Astrocyte of the hippocampus (primary cell): ENCODE data around the gene SEPTIN2.
A peak's percentile ranks its signal among the peaks of the same experiment; 100 is the strongest.
"Not testable (repeated sequence)": the region's sequence is repeated elsewhere in the genome, so short reads cannot be mapped to it uniquely, and the experiment has no call there.

Experiments used
- DNase-seq: peaks from one replicate; pipeline ENCODE4 v3.0.0; 2011; ENCODE audit warnings: low read depth, low spot score

Gene SEPTIN2

DNA sequence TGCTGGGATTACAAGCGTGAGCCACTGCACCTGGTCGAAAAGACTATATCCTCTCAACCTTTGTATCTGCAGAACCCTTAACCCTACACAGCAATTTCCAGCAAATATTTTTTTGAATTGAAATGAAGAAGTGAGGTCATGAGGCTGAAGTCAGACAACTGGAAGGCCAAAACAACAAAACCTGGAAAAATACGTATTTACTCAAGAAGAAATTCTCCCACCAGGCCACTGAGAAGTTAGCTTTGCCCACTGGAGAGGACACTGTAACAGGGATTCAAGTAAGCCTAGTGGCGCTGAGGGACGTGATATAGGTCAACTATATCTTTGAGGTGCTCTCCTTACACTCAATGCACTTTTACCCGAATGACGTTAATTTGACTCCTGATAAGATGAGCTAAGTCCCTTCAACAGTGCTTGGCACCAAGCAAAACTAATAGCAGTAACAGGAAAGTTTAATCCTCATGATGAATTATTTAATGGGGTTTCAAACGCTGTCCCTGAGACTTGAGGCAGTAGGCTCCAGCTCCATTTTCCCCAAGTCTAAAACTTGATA lies 2.1 kb upstream of the SEPTIN2 start:
- no peak for DNase-seq

GRCh38 chr2:241314226-241315092 lies 1.3 kb upstream of the SEPTIN2 start:
- DNase-seq: no peak

GRCh38 chr2:241315093-241315878 lies 439 bp upstream of the SEPTIN2 start, which contains the start of gene HDLBP:
TSS of gene HDLBP (minus strand) at chr2:241315672. CDS start at chr2:241266869, 48,803 bp downstream.
- peak; percentile 100 for DNase-seq

- no peak for DNase-seq
Observed at GRCh38 chr2:241316825-241317224, 1.1 kb downstream of the SEPTIN2 start.

DNA sequence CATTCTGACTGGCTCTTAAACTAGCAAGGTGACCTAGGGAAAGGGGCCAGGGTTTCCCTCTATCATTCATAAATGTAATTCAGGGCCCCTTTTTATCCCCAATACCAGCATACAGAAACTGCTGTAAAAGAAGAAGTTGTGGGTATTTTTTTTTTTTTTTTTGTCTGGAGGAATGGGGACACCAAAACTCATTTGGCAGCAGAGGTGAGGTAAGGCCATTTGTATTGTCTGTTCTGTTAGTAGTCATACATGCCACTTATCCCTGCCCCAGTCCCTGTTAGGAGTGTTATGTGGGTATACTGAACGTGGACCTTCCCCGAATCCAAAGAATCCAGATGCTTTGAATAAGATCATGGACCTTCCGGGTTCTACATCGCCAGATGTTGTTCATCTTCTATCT lies 1.7 kb downstream of the SEPTIN2 start:
- DNase-seq: no peak

DNA sequence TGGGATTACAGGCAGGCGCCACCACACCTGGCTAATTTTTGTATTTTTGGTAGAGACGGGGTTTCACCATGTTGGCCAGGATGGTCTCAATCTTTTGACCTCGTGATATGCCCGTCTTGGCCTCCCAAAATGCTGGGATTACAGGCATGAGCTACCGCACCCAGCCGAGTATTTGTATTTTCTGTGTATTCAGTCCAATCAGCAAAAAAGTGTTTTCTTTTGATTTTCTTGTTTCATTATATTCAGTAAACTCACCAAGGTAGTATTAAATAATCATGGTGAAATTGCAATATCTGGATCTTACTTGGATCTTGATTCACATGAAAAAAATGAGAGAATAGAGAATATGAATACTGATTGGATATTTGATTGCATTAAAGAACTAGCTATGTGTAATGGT lies 3.1 kb downstream of the SEPTIN2 start:
- DNase-seq: not testable (repeated sequence)

- DNase-seq: no peak
Observed at GRCh38 chr2:241320394-241320793, 4.7 kb downstream of the SEPTIN2 start.

- DNase-seq: no peak
Observed at GRCh38 chr2:241321033-241321432, 5.3 kb downstream of the SEPTIN2 start.

DNA sequence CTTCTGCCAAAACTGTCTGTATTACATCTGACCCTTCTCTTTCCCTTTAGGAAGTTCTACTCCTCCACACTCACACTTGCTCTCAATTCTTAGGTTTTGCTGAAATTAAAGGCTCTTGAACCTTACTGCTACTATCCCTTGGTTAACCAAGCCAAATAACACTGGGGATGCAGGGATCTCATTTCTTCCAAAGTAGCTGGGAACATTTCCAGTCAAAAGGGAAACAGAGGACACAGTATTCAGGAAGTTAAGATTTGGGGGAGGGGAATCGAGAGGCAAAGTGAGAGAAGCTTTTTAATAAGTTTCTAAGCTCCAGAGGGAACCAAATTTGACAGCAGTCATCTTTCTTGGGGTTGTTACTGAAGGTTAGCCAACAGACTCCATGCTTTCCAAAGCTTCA lies 6.2 kb downstream of the SEPTIN2 start:
- no peak for DNase-seq

DNA sequence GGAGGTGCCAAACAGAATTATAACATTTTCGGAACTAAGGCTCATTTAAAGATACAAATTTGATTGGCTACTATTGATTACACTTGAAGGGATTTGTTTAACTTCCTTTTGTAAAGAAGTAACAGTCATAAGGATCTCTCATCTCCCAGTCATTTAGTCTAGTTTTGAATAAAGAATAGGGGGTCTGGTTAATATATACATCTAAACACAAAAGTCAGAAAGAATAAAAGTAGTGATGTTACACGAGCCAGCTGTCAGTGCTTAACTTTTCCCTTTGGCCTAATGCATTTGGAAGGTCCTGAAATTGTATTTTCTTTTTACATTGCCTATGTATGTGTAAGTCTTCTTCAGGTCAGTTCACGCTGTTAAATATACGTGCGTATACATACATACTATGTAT lies 8.1 kb downstream of the SEPTIN2 start:
- DNase-seq: no peak

GRCh38 chr2:241324775-241325174 lies 9.1 kb downstream of the SEPTIN2 start:
- no peak for DNase-seq

- no peak for DNase-seq
Observed at GRCh38 chr2:241325257-241325656, 9.5 kb downstream of the SEPTIN2 start.

- DNase-seq: no peak
Observed at GRCh38 chr2:241329669-241330615, 14.2 kb downstream of the SEPTIN2 start.

DNA sequence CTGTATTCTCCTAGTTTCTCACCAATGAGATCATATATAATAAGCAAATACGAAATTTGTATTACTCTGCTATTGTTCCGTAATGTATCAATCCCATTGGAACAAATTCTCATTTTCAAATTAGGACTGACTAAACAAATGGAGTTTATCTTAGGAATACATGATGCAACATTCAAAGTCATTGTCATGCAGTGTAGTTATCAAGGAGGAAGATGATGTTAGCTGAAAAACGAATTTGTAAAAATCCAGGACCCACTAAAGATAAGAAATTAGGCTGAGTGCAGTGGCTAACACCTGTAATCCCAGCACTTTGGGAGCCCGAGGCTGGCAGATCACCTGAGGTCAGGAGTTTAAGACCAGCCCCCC lies 14.9 kb downstream of the SEPTIN2 start:
- DNase-seq: no peak

DNA sequence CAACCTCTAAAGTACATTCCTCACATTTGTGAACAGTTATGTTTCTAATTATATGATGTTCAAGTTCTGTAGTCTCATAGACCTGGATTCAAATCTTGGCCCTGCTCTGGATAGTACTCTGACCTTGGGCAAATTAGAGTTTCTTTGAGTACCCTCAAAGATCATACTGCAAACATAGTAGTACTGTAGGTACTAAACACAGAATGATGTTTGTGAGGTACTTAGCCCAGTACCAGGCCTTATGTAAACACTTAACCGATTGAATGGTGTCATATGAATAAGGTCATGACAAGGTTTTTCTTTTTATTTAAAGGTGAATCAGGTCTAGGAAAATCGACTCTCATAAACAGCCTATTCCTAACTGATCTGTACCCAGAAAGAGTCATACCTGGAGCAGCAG lies 19.1 kb downstream of the SEPTIN2 start:
- no peak for DNase-seq

DNA sequence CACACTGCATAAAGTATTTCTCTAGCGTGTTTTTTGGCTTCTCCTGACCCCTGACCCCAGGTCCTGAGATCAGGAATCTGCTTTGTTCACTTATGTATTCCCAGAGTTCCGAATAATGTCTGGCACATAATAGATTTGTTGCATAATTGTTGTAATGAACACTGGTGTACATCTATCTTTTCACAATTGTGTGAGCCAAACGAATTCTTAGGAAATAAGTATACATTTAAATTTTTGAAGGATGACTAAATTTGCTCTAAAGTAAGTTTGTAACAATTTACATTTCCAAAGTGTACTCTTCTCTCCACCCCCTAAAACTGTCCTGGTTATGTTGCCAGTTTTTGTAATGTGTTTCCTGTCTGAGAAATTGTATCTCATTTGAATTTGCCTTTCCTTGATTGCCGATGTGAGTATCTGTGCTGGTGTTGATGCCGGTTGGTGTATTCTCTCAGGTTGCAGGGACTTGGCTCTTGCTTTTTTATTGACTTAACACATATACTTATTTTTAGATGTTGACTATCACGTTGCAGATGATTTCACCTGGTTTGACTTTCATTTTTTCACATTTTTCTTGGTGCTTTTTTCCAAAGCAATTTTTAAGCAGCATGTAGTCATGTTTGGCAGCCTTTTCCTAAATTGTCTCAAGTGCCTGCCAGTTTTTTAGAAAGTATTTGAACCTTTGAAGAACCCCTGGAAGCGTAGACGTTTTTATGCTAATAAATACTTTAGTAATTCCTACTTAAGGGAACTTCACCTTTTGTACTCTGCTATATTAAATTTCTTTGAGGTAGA lies 24.3 kb downstream of the SEPTIN2 start:
- no peak for DNase-seq

GRCh38 chr2:241340631-241341163 lies 25.0 kb downstream of the SEPTIN2 start:
- DNase-seq: no peak

- peak; percentile 16 for DNase-seq
Observed at GRCh38 chr2:241344925-241345651, 29.4 kb downstream of the SEPTIN2 start.

GRCh38 chr2:241349941-241350340 lies 34.2 kb downstream of the SEPTIN2 start:
- DNase-seq: no peak

- no peak for DNase-seq
Observed at GRCh38 chr2:241350530-241350877, 34.8 kb downstream of the SEPTIN2 start.
